ENCODE data around the gene TMEM223. TPM values are rescaled to one million over a fixed set of nuclear protein-coding genes. Genes with fewer than 3 reads are reported as not detected.
A peak's percentile ranks its signal among the peaks of the same experiment; 100 is the strongest.
"Not testable (repeated sequence)": the region's sequence is repeated elsewhere in the genome, so short reads cannot be mapped to it uniquely, and the experiment has no call there.

Gene TMEM223
- 16.7 TPM for total RNA-seq
- 21.3 TPM for polyA plus RNA-seq

- WGBS, result under 1% methylated on average over 58 of the region's 58 CpGs
- Histone ChIP-seq H3K4me3 (ENCODE audit: low read depth, low read length) (peak within 1 kb of the TSS; percentile 70), H3K4me1 (ENCODE audit: insufficient read depth) (no peaks in the 10 kb centered on the region), H3K36me3 (ENCODE audit: insufficient read depth) (peaks cover 8% of the 10 kb centered on the region), H3K27ac (ENCODE audit: low read depth) (peak within 1 kb of the TSS; percentile 60)
- peak; percentile 64 for DNase-seq (ENCODE audit: extremely low spot score)
Measured at GRCh38 chr11:62791501-62792201, at the start of gene TMEM223. Gene TMEM223 (minus strand): TSS chr11:62792006. CDS start chr11:62791994, 12 bp downstream.

GRCh38 chr11:62840721-62841360, 49.0 kb upstream of the TMEM223 start:
- not testable (repeated sequence) for H3K4me1 ChIP-seq (ENCODE audit: insufficient read depth); DNase-seq (ENCODE audit: extremely low spot score); H3K36me3 ChIP-seq (ENCODE audit: insufficient read depth)
- peak overlapping the region; percentile 96 for H3K27ac ChIP-seq (ENCODE audit: low read depth)
- peak overlapping the region; percentile 25 for H3K4me3 ChIP-seq (ENCODE audit: low read depth, low read length)
- WGBS, result 1% methylated on average over 41 of the region's 41 CpGs

GRCh38 chr11:62839050-62839945, 47.5 kb upstream of the TMEM223 start, which contains the start of gene WDR74:
Gene WDR74 (minus strand): TSS chr11:62839590. CDS start chr11:62839570, 20 bp downstream.
- Histone ChIP-seq H3K36me3 (ENCODE audit: insufficient read depth) (no peaks in the 10 kb centered on the region), H3K4me3 (ENCODE audit: low read depth, low read length) (peak within 1 kb of the TSS; percentile 79), H3K4me1 (ENCODE audit: insufficient read depth) (peaks cover 1% of the 10 kb centered on the region), H3K27ac (ENCODE audit: low read depth) (peak within 1 kb of the TSS; percentile 98)
- DNase-seq (ENCODE audit: extremely low spot score), result peak; percentile 93
- under 1% methylated on average over 62 of the region's 62 CpGs for WGBS

- Histone ChIP-seq H3K4me1 (ENCODE audit: insufficient read depth) (peaks cover 1% of the 10 kb centered on the region), H3K27ac (ENCODE audit: low read depth) (no peak overlapping the region), H3K4me3 (ENCODE audit: low read depth, low read length) (no peak overlapping the region), H3K36me3 (ENCODE audit: insufficient read depth) (no peaks in the 10 kb centered on the region)
- DNase-seq (ENCODE audit: extremely low spot score), result no peak
- 90% methylated on average over 8 of the region's 8 CpGs for WGBS
Measured at GRCh38 chr11:62835336-62835735, 43.5 kb upstream of the TMEM223 start.

- no peaks in the 10 kb centered on the region for H3K36me3 ChIP-seq (ENCODE audit: insufficient read depth)
- no peaks in the 10 kb centered on the region for H3K4me1 ChIP-seq (ENCODE audit: insufficient read depth)
- no peak for DNase-seq (ENCODE audit: extremely low spot score)
- H3K4me3 ChIP-seq (ENCODE audit: low read depth, low read length), result peak within 1 kb of the TSS; percentile 73
- 11% methylated on average over 40 of the region's 40 CpGs for WGBS
- peak within 1 kb of the TSS; percentile 99 for H3K27ac ChIP-seq (ENCODE audit: low read depth)
Measured at GRCh38 chr11:62832336-62833234, 40.8 kb upstream of the TMEM223 start, which contains the start of gene TEX54. Gene TEX54 (minus strand): TSS chr11:62832841.

GRCh38 chr11:62831520-62832335, 39.9 kb upstream of the TMEM223 start, which contains the start of gene STX5:
Gene STX5 (minus strand): TSS chr11:62832051. CDS start chr11:62831243, 808 bp downstream.
- H3K36me3 ChIP-seq (ENCODE audit: insufficient read depth), result no peaks in the 10 kb centered on the region
- under 1% methylated on average over 65 of the region's 65 CpGs for WGBS

GRCh38 chr11:62830904-62831519, 39.2 kb upstream of the TMEM223 start:
- no peak for DNase-seq (ENCODE audit: extremely low spot score)
- H3K4me1 ChIP-seq (ENCODE audit: insufficient read depth), result no peaks in the 10 kb centered on the region
- H3K4me3 ChIP-seq (ENCODE audit: low read depth, low read length), result peak overlapping the region; percentile 73
- H3K36me3 ChIP-seq (ENCODE audit: insufficient read depth), result no peaks in the 10 kb centered on the region
- peak overlapping the region; percentile 93 for H3K27ac ChIP-seq (ENCODE audit: low read depth)
- 1% methylated on average over 33 of the region's 33 CpGs for WGBS

More at GRCh38 chr11:62831520-62832335, 39.9 kb upstream of the TMEM223 start, which contains the start of gene STX5:
- peak within 1 kb of the TSS; percentile 99 for H3K27ac ChIP-seq (ENCODE audit: low read depth)
- H3K4me3 ChIP-seq (ENCODE audit: low read depth, low read length), result peak within 1 kb of the TSS; percentile 73
- H3K4me1 ChIP-seq (ENCODE audit: insufficient read depth), result no peaks in the 10 kb centered on the region
- peak; percentile 96 for DNase-seq (ENCODE audit: extremely low spot score)

GRCh38 chr11:62828130-62828529, 36.3 kb upstream of the TMEM223 start:
- 92% methylated on average over 8 of the region's 8 CpGs for WGBS
- DNase-seq (ENCODE audit: extremely low spot score); H3K27ac ChIP-seq (ENCODE audit: low read depth); H3K4me3 ChIP-seq (ENCODE audit: low read depth, low read length); H3K36me3 ChIP-seq (ENCODE audit: insufficient read depth); H3K4me1 ChIP-seq (ENCODE audit: insufficient read depth): not testable (repeated sequence)

- peaks cover 3% of the 10 kb centered on the region for H3K36me3 ChIP-seq (ENCODE audit: insufficient read depth)
- no peak for DNase-seq (ENCODE audit: extremely low spot score)
- 94% methylated on average over 3 of the region's 3 CpGs for WGBS
- H3K27ac ChIP-seq (ENCODE audit: low read depth), result no peak overlapping the region
- H3K4me1 ChIP-seq (ENCODE audit: insufficient read depth), result no peaks in the 10 kb centered on the region
- no peak overlapping the region for H3K4me3 ChIP-seq (ENCODE audit: low read depth, low read length)
Measured at GRCh38 chr11:62823677-62824076, 31.9 kb upstream of the TMEM223 start.

- 91% methylated on average over 4 of the region's 4 CpGs for WGBS
- H3K36me3 ChIP-seq (ENCODE audit: insufficient read depth), result peaks cover 3% of the 10 kb centered on the region
- DNase-seq (ENCODE audit: extremely low spot score), result no peak
- no peaks in the 10 kb centered on the region for H3K4me1 ChIP-seq (ENCODE audit: insufficient read depth)
- no peak overlapping the region for H3K4me3 ChIP-seq (ENCODE audit: low read depth, low read length)
- H3K27ac ChIP-seq (ENCODE audit: low read depth), result no peak overlapping the region
Measured at GRCh38 chr11:62817129-62817528, 25.3 kb upstream of the TMEM223 start.

GRCh38 chr11:62816557-62816956, 24.8 kb upstream of the TMEM223 start:
- no peak overlapping the region for H3K27ac ChIP-seq (ENCODE audit: low read depth)
- H3K36me3 ChIP-seq (ENCODE audit: insufficient read depth), result peaks cover 3% of the 10 kb centered on the region
- WGBS, result 86% methylated on average over 8 of the region's 8 CpGs
- H3K4me1 ChIP-seq (ENCODE audit: insufficient read depth), result no peaks in the 10 kb centered on the region
- no peak overlapping the region for H3K4me3 ChIP-seq (ENCODE audit: low read depth, low read length)
- no peak for DNase-seq (ENCODE audit: extremely low spot score)
